IgD-negative memory B cell (primary cell): Measurements from ENCODE around the gene SNRPA1. TPM values are rescaled to one million over a fixed set of nuclear protein-coding genes. Genes with fewer than 3 reads are reported as not detected.
A peak's percentile ranks its signal among the peaks of the same experiment; 100 is the strongest.
"Not testable (repeated sequence)": the region's sequence is repeated elsewhere in the genome, so short reads cannot be mapped to it uniquely, and the experiment has no call there.

Experiments
- H3K27ac Mint-ChIP-seq, 3 donors: one replicate each; pipeline ENCODE4 v1.8.0; 2020 to 2022; ENCODE audit warnings: mild to moderate bottlenecking in 3 of 3, mixed read lengths in 3 of 3, moderate library complexity in 1 of 3
- H3K27me3 Mint-ChIP-seq: one replicate; pipeline ENCODE4 v1.8.0; 2021; ENCODE audit warnings: mixed read lengths
- H3K36me3 Mint-ChIP-seq: one replicate; pipeline ENCODE4 v1.8.0; 2020; ENCODE audit warnings: mild to moderate bottlenecking, mixed read lengths
- H3K4me1 Mint-ChIP-seq, 3 donors: one replicate each; pipeline ENCODE4 v1.8.0; 2020 to 2022; ENCODE audit warnings: mixed read lengths in 3 of 3, mild to moderate bottlenecking in 1 of 3
- H3K4me3 Mint-ChIP-seq, 4 donors: one replicate each; pipeline ENCODE4 v1.8.0; 2020 to 2022; ENCODE audit warnings: mild to moderate bottlenecking in 4 of 4, mixed read lengths in 4 of 4, moderate library complexity in 3 of 4
- H3K9me3 Mint-ChIP-seq, 3 donors: one replicate each; pipeline ENCODE4 v1.8.0; 2020 to 2021; ENCODE audit warnings: mixed read lengths in 3 of 3, mild to moderate bottlenecking in 1 of 3
- polyA plus RNA-seq: library from polyadenylated mRNA; unstranded; fragments of 300-500 nt; fragmentation: Illumina TruSeq; gene quantifications from one replicate; pipeline ENCODE4 v1.2.3, GENCODE V29; 2021

The SNRPA1 gene
- polyA plus RNA-seq, 1 donor from 2014 or later, result 73.1 TPM

DNA sequence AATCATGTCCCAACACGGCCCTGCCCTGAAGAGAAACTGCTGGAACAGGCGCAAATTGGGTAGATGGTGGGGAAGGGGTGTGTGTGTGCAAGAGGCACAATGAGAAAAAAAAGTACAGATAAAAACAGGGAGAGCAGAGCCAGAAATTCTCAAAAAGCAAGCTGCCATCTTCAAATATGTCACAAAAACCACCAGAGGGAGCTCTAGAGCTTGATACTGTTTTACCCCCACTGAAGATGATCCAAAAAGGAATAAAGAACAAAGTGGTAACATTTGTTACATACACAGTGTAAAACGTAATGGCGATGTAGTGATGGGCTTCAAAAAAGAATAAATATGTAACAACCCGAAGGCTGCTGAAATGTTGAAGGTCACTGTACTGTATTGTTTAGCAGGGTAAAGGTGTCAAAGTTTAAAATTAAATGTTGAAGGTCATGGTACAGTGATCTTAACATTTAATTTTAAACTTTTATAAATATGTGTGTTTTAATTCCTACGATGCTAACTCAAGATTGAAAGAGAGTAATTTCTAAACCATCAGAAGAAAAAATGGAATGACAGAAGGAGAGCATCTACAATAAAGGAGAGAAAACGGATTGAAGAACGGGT, 6.0 kb downstream of the SNRPA1 start:
- peaks cover 11% of the 10 kb centered on the region for H3K36me3 Mint-ChIP-seq
- H3K4me1 Mint-ChIP-seq, result peaks cover 27 to 42% (median 29%) of the 10 kb centered on the region in 3 donors
- no peaks in the 10 kb centered on the region for H3K9me3 Mint-ChIP-seq
- peak overlapping the region in 1 of 4 donors; percentile 51 for H3K4me3 Mint-ChIP-seq
- no peaks in the 10 kb centered on the region for H3K27me3 Mint-ChIP-seq
- H3K27ac Mint-ChIP-seq, result peak overlapping the region in 2 of 3 donors; percentile 81 to 86

DNA sequence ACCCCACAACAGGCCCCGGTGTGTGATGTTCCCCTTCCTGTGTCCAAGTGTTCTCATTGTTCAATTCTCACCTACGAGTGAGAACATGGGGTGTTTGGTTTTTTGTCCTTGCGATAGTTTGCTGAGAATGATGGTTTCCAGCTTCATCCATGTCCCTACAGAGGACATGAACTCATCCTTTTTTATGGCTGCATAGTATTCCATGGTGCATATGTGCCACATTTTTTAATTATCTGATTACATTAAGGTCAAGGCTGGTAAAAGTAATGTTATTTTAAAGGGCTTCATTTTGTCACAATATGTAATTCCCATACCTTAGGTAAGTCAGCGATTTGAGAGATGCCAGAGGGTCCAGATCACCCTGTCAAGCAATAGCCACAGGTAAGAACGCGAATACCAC, 7.7 kb downstream of the SNRPA1 start:
- not testable (repeated sequence) for H3K27ac Mint-ChIP-seq, H3K4me3 Mint-ChIP-seq, H3K9me3 Mint-ChIP-seq, H3K27me3 Mint-ChIP-seq
- H3K36me3 Mint-ChIP-seq, result peaks cover 11% of the 10 kb centered on the region
- peaks cover 20 to 29% (median 20%) of the 10 kb centered on the region in 3 donors for H3K4me1 Mint-ChIP-seq

DNA sequence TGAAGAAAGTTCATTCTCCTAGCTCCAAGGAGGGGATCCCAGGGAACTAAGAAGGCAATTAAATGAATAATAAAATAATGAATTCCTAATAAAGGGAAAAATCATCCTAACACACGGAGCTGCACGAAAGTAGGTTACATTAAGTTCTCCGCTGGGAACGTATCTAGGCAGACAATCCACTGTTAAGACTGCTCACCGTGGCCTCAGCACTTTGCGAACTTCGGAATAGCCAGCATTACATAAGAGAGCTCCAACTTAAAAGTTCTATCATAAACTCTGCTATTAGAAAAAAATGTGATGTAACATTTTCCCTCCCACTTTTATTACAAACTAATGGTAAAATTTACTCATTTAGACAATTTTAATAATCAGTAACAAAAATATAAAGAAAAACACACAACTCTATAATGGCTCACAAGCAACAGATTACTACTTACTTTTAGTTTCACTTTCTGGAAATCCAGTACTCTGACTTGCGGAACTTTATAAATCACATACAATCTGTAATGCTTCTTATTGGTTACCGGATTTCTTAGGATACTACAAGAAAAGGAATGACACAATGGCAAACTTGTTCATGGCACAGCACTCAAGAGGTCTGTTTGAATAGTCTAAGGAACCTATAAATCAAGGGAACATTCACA, 8.5 kb downstream of the SNRPA1 start:
- H3K27ac Mint-ChIP-seq, result no peak overlapping the region
- H3K27me3 Mint-ChIP-seq, result no peaks in the 10 kb centered on the region
- H3K36me3 Mint-ChIP-seq, result peaks cover 11% of the 10 kb centered on the region
- H3K9me3 Mint-ChIP-seq, result no peaks in the 10 kb centered on the region
- peaks cover 14 to 22% (median 21%) of the 10 kb centered on the region in 3 donors for H3K4me1 Mint-ChIP-seq
- no peak overlapping the region for H3K4me3 Mint-ChIP-seq

DNA sequence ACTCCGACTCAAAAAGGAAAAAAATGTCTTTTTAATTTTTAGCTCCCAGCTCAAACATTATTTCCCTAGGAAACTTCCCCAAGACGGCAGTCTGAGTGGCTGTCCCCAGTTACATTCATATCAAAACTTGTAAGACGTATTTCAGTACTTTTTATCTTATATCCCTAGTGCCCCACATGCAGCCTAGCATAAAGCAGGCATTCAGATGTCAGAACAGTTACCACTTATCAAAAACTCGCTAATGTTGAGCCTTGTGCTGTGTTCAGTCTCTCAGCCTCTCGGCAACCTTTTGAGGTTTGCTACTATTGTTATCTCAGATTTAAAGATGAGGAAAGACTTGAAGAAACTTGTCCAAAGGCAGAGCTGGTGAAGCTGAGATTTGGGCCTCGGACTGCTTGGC, 11.1 kb downstream of the SNRPA1 start:
- peaks cover 5 to 12% (median 12%) of the 10 kb centered on the region in 3 donors for H3K4me1 Mint-ChIP-seq
- H3K9me3 Mint-ChIP-seq, result no peaks in the 10 kb centered on the region
- no peaks in the 10 kb centered on the region for H3K27me3 Mint-ChIP-seq
- H3K27ac Mint-ChIP-seq, result no peak overlapping the region
- H3K4me3 Mint-ChIP-seq, result peak overlapping the region in 1 of 4 donors; percentile 53
- peaks cover 10% of the 10 kb centered on the region for H3K36me3 Mint-ChIP-seq

DNA sequence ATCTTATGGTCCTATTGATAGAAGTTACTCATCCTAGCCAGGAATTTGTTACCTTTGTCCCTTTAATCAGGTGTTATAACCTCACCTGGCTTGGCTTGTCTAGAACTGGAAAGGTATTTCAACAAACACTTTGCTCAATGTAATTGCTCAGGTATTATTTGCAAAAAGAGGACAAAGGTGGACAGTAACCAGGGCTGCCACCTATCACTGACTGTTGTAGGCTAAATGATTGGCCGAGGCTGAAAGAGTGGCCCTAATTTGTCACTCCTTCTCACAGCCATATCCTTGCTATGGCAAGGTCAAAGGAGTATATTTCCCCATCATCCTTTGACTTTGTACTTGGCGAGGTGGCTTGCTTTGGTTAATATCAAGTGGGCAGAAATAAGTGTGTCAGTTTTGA, 15.0 kb downstream of the SNRPA1 start:
- H3K27ac Mint-ChIP-seq, result peak overlapping the region in 1 of 3 donors; percentile 76
- H3K4me3 Mint-ChIP-seq, result peak overlapping the region in 1 of 4 donors; percentile 79
- no peaks in the 10 kb centered on the region for H3K36me3 Mint-ChIP-seq
- H3K27me3 Mint-ChIP-seq, result no peaks in the 10 kb centered on the region
- peaks cover 5 to 23% (median 13%) of the 10 kb centered on the region in 3 donors for H3K4me1 Mint-ChIP-seq
- H3K9me3 Mint-ChIP-seq, result no peaks in the 10 kb centered on the region

DNA sequence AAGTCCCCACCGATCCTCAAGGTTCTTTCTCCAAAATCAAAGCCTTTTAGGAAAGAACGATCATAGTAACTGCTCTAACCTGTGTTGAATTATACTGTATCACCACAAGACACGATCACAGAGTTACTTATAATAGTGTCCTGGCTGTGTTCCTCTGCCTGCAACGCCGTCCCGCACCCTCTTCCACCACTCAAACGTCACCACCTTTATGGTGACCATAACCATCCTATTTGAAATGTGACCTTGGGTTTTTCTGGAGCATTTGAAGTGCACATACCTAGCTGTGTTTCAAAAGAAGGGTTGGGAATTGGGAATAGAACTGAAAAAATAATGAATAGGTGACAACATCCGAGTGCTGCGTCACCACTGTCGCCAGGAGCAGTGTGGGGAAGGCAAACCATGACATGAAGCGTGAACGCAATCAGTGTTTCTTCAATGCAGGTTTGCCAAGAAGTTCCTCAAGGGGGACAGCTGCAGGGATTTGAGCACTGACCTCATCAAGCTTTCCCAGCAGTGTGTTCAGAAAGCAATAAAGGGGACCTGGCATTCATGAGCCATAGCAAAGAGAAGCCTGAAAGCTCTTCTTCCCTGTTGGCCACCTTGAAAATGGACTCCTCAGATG, 17.0 kb downstream of the SNRPA1 start:
- Mint-ChIP-seq H3K27ac (peak overlapping the region; percentile 76 to 94 (median 92)), H3K4me1 (peaks cover 7 to 23% (median 16%) of the 10 kb centered on the region in 3 donors), H3K4me3 (peak overlapping the region; percentile 81 to 97 (median 96)), H3K9me3 (no peaks in the 10 kb centered on the region), H3K27me3 (no peaks in the 10 kb centered on the region), H3K36me3 (peaks cover 2% of the 10 kb centered on the region)

DNA sequence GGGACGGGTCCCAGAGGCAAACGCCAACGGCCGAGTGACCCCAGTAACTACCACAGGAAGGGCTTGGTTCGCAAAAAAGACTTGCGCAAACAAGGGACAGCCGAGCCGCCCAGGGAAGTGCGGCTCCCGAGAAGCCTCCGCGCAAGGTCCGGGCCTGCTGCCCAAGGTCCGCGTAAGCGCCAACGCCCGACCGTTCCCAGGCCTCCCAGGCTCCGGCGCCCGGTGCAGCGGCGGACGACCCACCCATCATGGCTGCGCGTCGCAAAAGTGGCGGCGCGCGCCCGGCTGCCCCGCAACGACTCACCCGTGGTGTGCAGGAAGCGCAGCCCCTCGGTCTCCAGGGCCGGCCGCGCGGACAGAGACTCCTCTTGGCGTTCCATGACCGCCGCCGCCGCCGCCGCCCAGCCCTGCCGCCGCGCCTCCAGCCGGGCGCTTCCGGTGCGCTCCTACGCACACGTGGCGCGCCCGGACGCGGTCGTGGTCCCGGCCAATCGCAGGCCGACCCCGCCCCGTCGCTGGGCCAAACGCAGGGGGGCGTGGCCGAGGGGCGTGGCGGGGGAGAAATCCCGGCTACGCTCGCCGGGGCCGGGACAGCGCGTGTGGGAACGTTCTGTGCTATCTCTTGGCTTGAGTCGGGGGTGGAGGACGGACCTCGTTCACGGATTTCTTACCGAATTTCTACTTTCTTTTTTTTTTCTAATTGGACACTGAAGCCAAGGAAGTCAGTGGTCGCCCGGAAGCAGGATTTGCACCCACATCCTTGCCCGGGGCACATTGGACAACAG, 17.8 kb downstream of the SNRPA1 start, which contains the start of gene SELENOS:
Gene SELENOS (minus strand): TSS at position 448 of the 785 bp plus-strand sequence. CDS start 68 bp downstream, at position 380.
- Mint-ChIP-seq H3K9me3 (no peaks in the 10 kb centered on the region), H3K4me3 (peak within 1 kb of the TSS; percentile 95 to 97 (median 96)), H3K36me3 (peaks cover 2% of the 10 kb centered on the region), H3K4me1 (peaks cover 7 to 19% (median 16%) of the 10 kb centered on the region in 3 donors), H3K27me3 (no peaks in the 10 kb centered on the region), H3K27ac (peak within 1 kb of the TSS; percentile 76 to 96 (median 94))

DNA sequence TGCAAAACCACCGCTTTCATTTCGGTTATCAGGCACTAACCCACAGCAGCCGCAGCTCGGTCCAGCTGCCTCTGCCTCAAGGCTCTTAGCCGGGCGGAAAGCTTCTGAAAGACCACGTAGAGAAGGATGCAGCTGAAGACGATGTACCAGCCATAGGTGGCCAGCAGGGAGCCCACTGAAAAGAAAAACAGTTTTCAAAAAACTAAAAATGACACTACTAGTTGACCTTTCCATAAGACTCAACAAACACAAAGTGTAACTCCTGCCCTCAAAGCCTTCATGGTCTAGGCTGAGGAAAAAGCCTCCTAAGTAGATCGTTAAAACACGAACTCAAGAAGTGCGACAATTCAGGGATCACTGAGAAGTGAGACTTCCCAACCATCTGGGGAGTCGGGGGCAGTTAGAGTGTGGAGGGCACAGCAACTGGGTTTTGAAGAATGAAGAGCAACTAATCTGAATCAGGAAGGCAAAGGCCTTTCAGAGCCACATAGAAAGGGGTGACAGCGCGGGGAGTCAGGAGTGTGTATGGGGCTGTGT, 18.5 kb downstream of the SNRPA1 start:
- Mint-ChIP-seq H3K36me3 (peaks cover 2% of the 10 kb centered on the region), H3K27me3 (no peaks in the 10 kb centered on the region), H3K27ac (peak overlapping the region; percentile 65 to 96 (median 90)), H3K4me3 (peak overlapping the region; percentile 95 to 97 (median 96)), H3K9me3 (no peaks in the 10 kb centered on the region), H3K4me1 (peaks cover 7 to 17% (median 16%) of the 10 kb centered on the region in 3 donors)

DNA sequence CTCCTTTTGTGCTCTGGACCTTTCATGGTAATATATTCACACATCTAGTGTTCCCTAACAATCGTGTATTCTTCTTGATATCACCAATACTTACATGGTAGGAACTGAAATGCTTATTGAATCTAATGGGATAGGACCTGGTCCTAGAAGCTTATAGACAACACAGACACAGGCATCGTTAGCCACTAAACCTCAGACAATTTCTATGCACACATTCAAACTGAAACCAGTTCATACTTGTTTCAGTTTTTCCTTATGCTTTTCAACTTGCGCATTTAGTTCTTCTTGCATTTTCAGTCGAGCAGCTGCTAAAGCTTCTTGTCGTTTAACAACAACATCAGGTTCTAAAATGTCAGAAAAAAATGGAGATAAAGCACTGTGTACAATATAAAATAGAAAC, 20.0 kb downstream of the SNRPA1 start:
- Mint-ChIP-seq H3K27me3 (no peaks in the 10 kb centered on the region), H3K9me3 (no peaks in the 10 kb centered on the region), H3K36me3 (peaks cover 5% of the 10 kb centered on the region), H3K4me3 (peak overlapping the region in 2 of 4 donors; percentile 24 to 95), H3K27ac (peak overlapping the region in 1 of 3 donors; percentile 45), H3K4me1 (peaks cover 7 to 17% (median 16%) of the 10 kb centered on the region in 3 donors)

DNA sequence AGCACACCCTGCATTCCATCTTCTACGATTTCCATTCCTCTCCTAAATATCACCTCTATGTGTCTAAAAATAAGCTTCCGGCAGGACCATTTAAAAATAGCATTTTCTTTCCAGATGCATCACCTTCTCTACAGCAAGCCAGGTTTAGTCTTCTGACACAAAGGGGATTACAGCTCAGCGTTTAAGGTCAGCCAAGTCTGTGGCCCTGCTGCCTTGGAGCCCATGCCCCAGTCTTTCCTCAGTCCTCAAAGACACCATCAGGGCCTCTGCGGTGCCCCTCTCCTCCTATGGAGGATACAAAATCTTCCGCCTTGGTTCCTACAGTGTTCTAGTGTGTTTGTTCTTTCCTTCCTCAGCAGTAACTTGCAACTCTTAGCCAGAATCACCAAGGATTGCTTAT, 21.5 kb downstream of the SNRPA1 start:
- peaks cover 7 to 16% (median 14%) of the 10 kb centered on the region in 3 donors for H3K4me1 Mint-ChIP-seq
- H3K4me3 Mint-ChIP-seq, result no peak overlapping the region
- H3K27me3 Mint-ChIP-seq, result no peaks in the 10 kb centered on the region
- peaks cover 5% of the 10 kb centered on the region for H3K36me3 Mint-ChIP-seq
- peak overlapping the region in 2 of 3 donors; percentile 13 to 56 for H3K27ac Mint-ChIP-seq
- H3K9me3 Mint-ChIP-seq, result no peaks in the 10 kb centered on the region

DNA sequence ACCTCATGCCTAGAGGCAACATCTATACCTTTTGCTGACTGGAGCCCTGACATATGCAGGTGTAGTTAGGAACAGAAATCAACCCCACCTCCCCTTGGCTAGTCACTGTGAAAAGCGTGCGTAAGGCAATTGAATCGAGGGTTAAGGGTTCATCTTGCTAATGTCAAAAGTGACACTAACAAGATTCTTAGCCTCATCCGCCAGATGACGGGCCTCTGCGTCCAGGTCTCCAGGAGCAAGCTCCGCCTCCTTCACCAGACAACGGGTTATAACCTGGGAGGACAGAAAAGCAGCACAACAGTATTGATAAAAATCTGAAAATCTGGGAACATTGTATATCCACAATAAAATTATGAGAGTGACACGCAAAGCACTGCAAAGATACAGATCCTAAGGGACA, 22.5 kb downstream of the SNRPA1 start:
- no peaks in the 10 kb centered on the region for H3K27me3 Mint-ChIP-seq
- no peak overlapping the region for H3K4me3 Mint-ChIP-seq
- H3K36me3 Mint-ChIP-seq, result peaks cover 5% of the 10 kb centered on the region
- no peaks in the 10 kb centered on the region for H3K9me3 Mint-ChIP-seq
- H3K4me1 Mint-ChIP-seq, result peaks cover 5 to 9% (median 7%) of the 10 kb centered on the region in 3 donors
- H3K27ac Mint-ChIP-seq, result no peak overlapping the region

DNA sequence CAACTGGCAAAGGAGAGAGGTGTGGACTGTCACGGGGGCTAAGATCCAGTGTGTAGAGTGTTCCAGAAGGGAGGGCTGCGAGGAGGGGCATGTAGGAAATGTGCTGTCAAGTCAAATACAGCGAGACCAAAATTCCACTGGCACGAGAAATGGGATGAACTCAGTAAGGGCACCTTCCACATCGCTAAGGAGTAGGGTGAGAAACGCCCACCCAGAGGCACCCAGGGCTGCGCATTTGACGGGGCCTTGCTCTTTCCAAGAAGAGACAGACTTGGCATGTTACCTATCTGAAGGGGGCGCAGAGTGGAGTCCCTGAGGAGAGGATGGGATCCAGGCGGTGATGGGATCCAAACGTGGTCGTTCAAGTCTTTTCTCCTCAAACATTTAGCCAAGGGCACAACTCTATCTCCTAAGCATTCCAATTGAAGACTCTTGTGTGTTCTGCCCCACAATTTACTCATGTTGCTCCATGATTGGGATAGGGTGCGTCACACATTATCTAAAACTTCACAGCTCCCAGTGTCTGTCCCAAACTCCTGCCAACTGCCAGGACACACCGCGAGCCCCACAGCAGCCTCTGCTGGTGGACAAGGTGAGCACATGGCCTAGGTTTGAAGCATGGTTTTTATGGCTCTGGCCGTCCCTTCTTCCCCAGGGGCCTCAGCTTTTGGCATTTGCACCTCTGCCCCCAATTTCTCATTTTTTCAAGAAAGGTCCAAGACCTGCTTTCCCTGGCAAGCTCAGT, 25.4 kb downstream of the SNRPA1 start:
- H3K27me3 Mint-ChIP-seq, result no peaks in the 10 kb centered on the region
- H3K4me3 Mint-ChIP-seq, result no peak overlapping the region
- H3K27ac Mint-ChIP-seq, result peak overlapping the region in 1 of 3 donors; percentile 28
- no peaks in the 10 kb centered on the region for H3K9me3 Mint-ChIP-seq
- peaks cover 4% of the 10 kb centered on the region for H3K36me3 Mint-ChIP-seq
- H3K4me1 Mint-ChIP-seq, result no peaks in the 10 kb centered on the region

DNA sequence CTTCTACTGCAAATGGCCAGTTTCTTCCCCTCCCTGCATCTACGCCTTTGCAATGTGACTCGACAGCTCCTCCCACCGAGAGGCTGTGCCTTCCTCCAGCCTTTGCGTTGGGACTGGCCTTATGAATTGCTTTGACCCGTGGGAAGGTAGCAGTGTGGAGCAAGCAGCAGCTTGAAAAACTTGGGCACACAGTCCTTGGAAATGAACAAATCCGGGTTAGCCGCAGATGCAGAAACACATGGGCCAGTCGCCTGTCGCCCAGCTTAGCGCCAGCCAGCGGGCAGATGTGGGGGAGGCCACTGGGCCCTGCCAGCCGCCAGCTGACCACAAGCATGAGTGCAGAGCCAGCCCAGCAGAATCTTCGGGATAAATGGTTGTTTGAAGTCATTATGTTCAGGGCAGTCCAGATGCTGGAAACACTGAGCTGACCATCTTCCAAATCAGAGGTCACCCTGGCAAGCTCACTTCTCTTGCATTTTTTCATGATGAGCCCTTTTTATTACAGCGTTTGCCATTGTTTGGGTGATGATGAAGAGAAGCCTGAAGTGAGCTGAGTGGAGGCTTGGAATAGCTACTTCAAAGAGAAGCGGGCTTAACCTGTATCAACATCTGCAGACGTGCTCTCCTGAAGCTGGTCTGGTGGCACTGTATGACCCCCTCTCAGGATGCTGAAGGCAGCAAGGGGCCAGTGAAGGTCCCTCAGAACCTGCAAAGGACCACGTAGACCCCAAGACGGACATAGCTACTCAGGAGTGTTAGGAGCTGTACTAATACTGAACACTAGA, 27.5 kb downstream of the SNRPA1 start:
- peaks cover 1% of the 10 kb centered on the region for H3K27me3 Mint-ChIP-seq
- no peaks in the 10 kb centered on the region for H3K9me3 Mint-ChIP-seq
- peaks cover 0 to 2% (median 0%) of the 10 kb centered on the region in 3 donors for H3K4me1 Mint-ChIP-seq
- peak overlapping the region in 1 of 3 donors; percentile 32 for H3K27ac Mint-ChIP-seq
- peak overlapping the region in 2 of 4 donors; percentile 0 to 26 for H3K4me3 Mint-ChIP-seq
- peaks cover 4% of the 10 kb centered on the region for H3K36me3 Mint-ChIP-seq
